K562 (cell line): ENCODE results near the gene ANO9. TPM values are rescaled to one million over a fixed set of nuclear protein-coding genes. Genes with fewer than 3 reads are reported as not detected.

ENCODE experiments used
- ATF6 ChIP-seq: sonication (generic); formaldehyde crosslinking; IDR thresholded peaks from 2 replicates; pipeline ENCODE4 v1.4.0; 2020; ENCODE audit warnings: mild to moderate bottlenecking, missing genetic modification reagents
- BDP1 ChIP-seq: IDR thresholded peaks from 3 replicates; pipeline ENCODE4 v1.6.1; 2011; ENCODE audit not compliant: insufficient read length, insufficient read depth
- CBX3 ChIP-seq, 2 experiments: IDR thresholded peaks; 1 replicate in 1 of 2; 2 replicates in 1 of 2; pipeline ENCODE4 v1.6.1; 2012; ENCODE audit warnings: inconsistent platforms in 2 of 2, low read length in 2 of 2, borderline replicate concordance in 1 of 2, control low read depth in 1 of 2
- CC2D1A ChIP-seq: fragments of 450-650 bp; IDR thresholded peaks from 2 replicates; pipeline ENCODE4 v1.6.1; 2017; ENCODE audit warnings: mild to moderate bottlenecking
- CREBBP ChIP-seq: IDR thresholded peaks from one replicate; pipeline ENCODE4 v1.6.1; 2012; ENCODE audit warnings: low read depth, mild to moderate bottlenecking, control low read depth, inconsistent platforms, low read length
- ETS2 ChIP-seq: IDR thresholded peaks from 2 replicates; pipeline ENCODE4 v1.6.1; 2016; ENCODE audit warnings: borderline replicate concordance, missing genetic modification characterization, mild to moderate bottlenecking, moderate library complexity, missing compliant biosample characterization; ENCODE audit not compliant: poor library complexity, severe bottlenecking
- GATA2 ChIP-seq: sonication (generic); formaldehyde crosslinking; IDR thresholded peaks from 2 replicates; pipeline ENCODE4 v1.4.0; 2020; ENCODE audit warnings: mild to moderate bottlenecking, missing genetic modification reagents
- HDAC1 ChIP-seq, 2 experiments: fragments of 450-650 bp; IDR thresholded peaks; 2 replicates each; pipeline ENCODE4 v1.6.1; 2016 to 2017; ENCODE audit warnings: inconsistent platforms in 1 of 2, mild to moderate bottlenecking in 1 of 2, moderate library complexity in 1 of 2
- MBD1 ChIP-seq: fragments of 250-450 bp; sonication (Bioruptor Pico); IDR thresholded peaks from 2 replicates; pipeline ENCODE4 v1.8.0; 2022; ENCODE audit warnings: inconsistent platforms
- NFXL1 ChIP-seq: fragments of 450-650 bp; formaldehyde crosslinking; IDR thresholded peaks from 2 replicates; pipeline ENCODE4 v1.4.0; 2021; ENCODE audit warnings: mild to moderate bottlenecking
- POLR2AphosphoS2 ChIP-seq: IDR thresholded peaks from 2 replicates; pipeline ENCODE4 v1.6.1; 2012; ENCODE audit warnings: low read length, improper control_type of control experiment
- ZBTB34 ChIP-seq: fragments of 250-450 bp; sonication (Bioruptor Pico); IDR thresholded peaks from 2 replicates; pipeline ENCODE4 v1.8.0; 2021; ENCODE audit warnings: mild to moderate bottlenecking, moderate library complexity
- ZFPM2 ChIP-seq: fragments of 250-450 bp; sonication (Bioruptor Pico); IDR thresholded peaks from 2 replicates; pipeline ENCODE4 v1.5.1; 2022; ENCODE audit warnings: mild to moderate bottlenecking
- ZNF77 ChIP-seq: fragments of 250-450 bp; sonication (Bioruptor Pico); IDR thresholded peaks from 2 replicates; pipeline ENCODE4 v1.5.0; 2020
- polyA plus RNA-seq, 8 experiments: library from polyadenylated mRNA; depleted of rRNA in 4 of 8; stranded (reverse) in 5 of 8; unstranded in 3 of 8; fragments of >200 nt; fragmentation: Nextera tagmentation in 2 of 8; fragmentation: Illumina TruSeq in 1 of 8; extraction: Ambion mirVana in 2 of 8; extraction: Trizol in 1 of 8; gene quantifications; 2 replicates each; pipeline versions ENCODE4 v1.2.1 to v1.2.3, GENCODE V29; 2011 to 2014; ENCODE audit warnings: inconsistent platforms in 1 of 8, missing spikeins in 1 of 8
- total RNA-seq, 7 experiments: library from RNA; depleted of rRNA in 6 of 7; stranded (reverse); fragments of >200 nt in 6 of 7; fragmentation: Illumina TruSeq in 2 of 7; extraction: Trizol in 2 of 7; gene quantifications; 2 replicates each; pipeline versions ENCODE4 v1.2.1 to v1.2.3, GENCODE V29; 2011 to 2021; ENCODE audit warnings: low replicate concordance in 1 of 7
- TF ChIP-seq, protein P1 (sequence below): fragments of 250-450 bp; sonication (Bioruptor Pico); IDR thresholded peaks from 2 replicates; pipeline ENCODE4 v1.5.0; 2021; ENCODE audit warnings: mild to moderate bottlenecking, borderline replicate concordance
- TF ChIP-seq, protein P2 (sequence below), 2 experiments: fragments of 450-650 bp in 1 of 2; sonication (generic) in 1 of 2; formaldehyde crosslinking; conservative IDR thresholded peaks; 2 replicates each; pipeline versions ENCODE4 v1.4.0 to v1.8.1; 2020 to 2022; ENCODE audit warnings: mild to moderate bottlenecking in 1 of 2, missing genetic modification reagents in 1 of 2
- TF ChIP-seq, protein P3 (sequence below): fragments of 200-800 bp; sonication (Bioruptor generic); IDR thresholded peaks from 2 replicates; pipeline ENCODE4 v1.6.1; 2017; ENCODE audit warnings: missing genetic modification characterization, missing compliant biosample characterization

Gene ANO9
- total and polyA plus RNA-seq, 9 of the 15 experiments (the other 6 are each of a cell fraction or from before 2014, with no cell fraction given) = 0.20 to 14.5 (median 4.5) TPM

DNA sequence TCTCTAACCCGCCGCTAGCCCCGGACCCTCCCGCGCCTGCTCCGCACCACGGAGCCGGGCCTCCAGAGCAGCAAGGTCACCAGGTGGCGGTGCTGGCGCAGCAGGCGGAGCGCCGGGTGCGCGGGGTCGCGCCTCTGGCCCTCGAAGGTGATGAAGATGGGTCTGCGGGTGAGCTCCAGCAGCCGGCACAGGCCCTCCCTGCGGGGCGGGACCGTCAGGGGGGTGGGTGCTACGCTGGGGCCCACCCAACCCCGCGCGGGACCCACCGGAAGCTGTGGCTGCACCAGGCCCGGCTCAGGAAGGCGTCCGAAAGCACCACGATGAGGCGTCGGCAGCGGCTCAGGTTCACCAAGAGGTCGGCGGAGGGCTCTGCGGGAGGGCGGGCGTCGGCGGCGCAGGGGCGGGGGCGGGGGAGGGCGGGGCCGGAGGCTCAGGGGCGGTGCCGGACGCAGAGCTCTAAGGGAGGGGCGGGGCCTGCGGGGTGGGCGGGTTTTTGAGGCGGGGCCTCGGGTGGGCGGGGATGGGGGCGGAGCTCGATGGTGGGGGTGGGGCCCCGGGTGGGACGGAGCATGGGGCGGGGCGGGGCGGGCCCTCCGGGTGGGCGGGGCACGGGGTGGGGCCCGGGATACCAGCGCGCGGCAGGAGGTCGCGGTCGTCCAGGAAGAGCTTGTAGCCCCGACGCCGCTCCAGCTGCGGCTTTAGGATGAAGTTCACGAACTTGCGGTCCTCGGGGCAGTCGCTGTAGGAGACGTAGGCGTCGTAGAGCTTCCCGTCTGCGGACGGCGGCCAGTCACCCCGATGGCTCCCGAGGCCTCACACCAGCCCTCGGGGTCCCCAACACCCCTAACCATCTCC, 34.8 kb downstream of the ANO9 start (continued):
- TF ChIP-seq ETS2 (no peak), MBD1 (CRISPR knock-in tag) (no peak), HDAC1 (IDR thresholded peaks at IDR 0.05) (no peak), CC2D1A (no peak), BDP1 (no peak), CBX3 (IDR thresholded peaks at IDR 0.05; ENCODE audit: borderline replicate concordance in 1 of 2, low read length in 2 of 2) (peak in 1 of 2 experiments; percentile 81; a peak in 1 of 3 replicates), GATA2 (CRISPR knock-in tag) (no peak), ZBTB34 (CRISPR knock-in tag) (no peak), ZNF77 (no peak), NFXL1 (CRISPR knock-in tag) (no peak), ZFPM2 (CRISPR knock-in tag) (no peak), CREBBP (no peak), POLR2AphosphoS2 (no peak), ATF6 (CRISPR knock-in tag) (no peak)
- TF ChIP-seq, protein P1, sequence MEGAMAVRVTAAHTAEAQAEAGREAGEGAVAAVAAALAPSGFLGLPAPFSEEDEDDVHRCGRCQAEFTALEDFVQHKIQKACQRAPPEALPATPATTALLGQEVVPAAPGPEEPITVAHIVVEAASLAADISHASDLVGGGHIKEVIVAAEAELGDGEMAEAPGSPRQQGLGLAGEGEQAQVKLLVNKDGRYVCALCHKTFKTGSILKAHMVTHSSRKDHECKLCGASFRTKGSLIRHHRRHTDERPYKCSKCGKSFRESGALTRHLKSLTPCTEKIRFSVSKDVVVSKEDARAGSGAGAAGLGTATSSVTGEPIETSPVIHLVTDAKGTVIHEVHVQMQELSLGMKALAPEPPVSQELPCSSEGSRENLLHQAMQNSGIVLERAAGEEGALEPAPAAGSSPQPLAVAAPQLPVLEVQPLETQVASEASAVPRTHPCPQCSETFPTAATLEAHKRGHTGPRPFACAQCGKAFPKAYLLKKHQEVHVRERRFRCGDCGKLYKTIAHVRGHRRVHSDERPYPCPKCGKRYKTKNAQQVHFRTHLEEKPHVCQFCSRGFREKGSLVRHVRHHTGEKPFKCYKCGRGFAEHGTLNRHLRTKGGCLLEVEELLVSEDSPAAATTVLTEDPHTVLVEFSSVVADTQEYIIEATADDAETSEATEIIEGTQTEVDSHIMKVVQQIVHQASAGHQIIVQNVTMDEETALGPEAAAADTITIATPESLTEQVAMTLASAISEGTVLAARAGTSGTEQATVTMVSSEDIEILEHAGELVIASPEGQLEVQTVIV (CRISPR knock-in tag) = no peak
- TF ChIP-seq, protein P2, sequence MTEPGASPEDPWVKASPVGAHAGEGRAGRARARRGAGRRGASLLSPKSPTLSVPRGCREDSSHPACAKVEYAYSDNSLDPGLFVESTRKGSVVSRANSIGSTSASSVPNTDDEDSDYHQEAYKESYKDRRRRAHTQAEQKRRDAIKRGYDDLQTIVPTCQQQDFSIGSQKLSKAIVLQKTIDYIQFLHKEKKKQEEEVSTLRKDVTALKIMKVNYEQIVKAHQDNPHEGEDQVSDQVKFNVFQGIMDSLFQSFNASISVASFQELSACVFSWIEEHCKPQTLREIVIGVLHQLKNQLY (CRISPR knock-in tag; conservative IDR thresholded peaks at IDR 0.05) = no peak
- TF ChIP-seq, protein P3, sequence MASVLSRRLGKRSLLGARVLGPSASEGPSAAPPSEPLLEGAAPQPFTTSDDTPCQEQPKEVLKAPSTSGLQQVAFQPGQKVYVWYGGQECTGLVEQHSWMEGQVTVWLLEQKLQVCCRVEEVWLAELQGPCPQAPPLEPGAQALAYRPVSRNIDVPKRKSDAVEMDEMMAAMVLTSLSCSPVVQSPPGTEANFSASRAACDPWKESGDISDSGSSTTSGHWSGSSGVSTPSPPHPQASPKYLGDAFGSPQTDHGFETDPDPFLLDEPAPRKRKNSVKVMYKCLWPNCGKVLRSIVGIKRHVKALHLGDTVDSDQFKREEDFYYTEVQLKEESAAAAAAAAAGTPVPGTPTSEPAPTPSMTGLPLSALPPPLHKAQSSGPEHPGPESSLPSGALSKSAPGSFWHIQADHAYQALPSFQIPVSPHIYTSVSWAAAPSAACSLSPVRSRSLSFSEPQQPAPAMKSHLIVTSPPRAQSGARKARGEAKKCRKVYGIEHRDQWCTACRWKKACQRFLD (CRISPR knock-in tag) = 0 out of 2 replicates have a peak, but pooled peaks have one; percentile 44
